ENCODE measurements around the gene MGAT5.

MGAT5 gene

GRCh38 chr2:134407154-134407890 is 153.4 kb downstream of the MGAT5 start:
- DNase-seq = no peak

GRCh38 chr2:134408386-134408785 is 154.5 kb downstream of the MGAT5 start:
- DNase-seq = no peak

- DNase-seq = no peak
These were observed 154.9 kb downstream of the MGAT5 start for GRCh38 chr2:134408791-134409190.

- DNase-seq = no peak
These were observed 156.1 kb downstream of the MGAT5 start for GRCh38 chr2:134410006-134410405.

- no peak for DNase-seq
These were observed 157.0 kb downstream of the MGAT5 start for GRCh38 chr2:134410831-134411231.

- DNase-seq = no peak
These were observed 157.5 kb downstream of the MGAT5 start for GRCh38 chr2:134411279-134411827.

- peak; percentile 74 for DNase-seq
These were observed 158.2 kb downstream of the MGAT5 start for GRCh38 chr2:134411828-134412638.

- DNase-seq = no peak
These were observed 158.7 kb downstream of the MGAT5 start for GRCh38 chr2:134412639-134412999.

GRCh38 chr2:134413430-134413829 is 159.6 kb downstream of the MGAT5 start:
- no peak for DNase-seq

- DNase-seq = no peak
These were observed 160.0 kb downstream of the MGAT5 start for GRCh38 chr2:134413912-134414311.

GRCh38 chr2:134416018-134416417 is 162.1 kb downstream of the MGAT5 start:
- DNase-seq = no peak

- no peak for DNase-seq
These were observed 162.8 kb downstream of the MGAT5 start for GRCh38 chr2:134416637-134417036.

- DNase-seq = no peak
These were observed 164.2 kb downstream of the MGAT5 start for GRCh38 chr2:134417968-134418582.

- no peak for DNase-seq
These were observed 166.4 kb downstream of the MGAT5 start for GRCh38 chr2:134420259-134420658.

GRCh38 chr2:134420920-134421319 is 167.0 kb downstream of the MGAT5 start:
- no peak for DNase-seq

GRCh38 chr2:134421556-134422328 is 167.9 kb downstream of the MGAT5 start:
- no peak for DNase-seq

GRCh38 chr2:134425724-134426496 is 172.0 kb downstream of the MGAT5 start:
- no peak for DNase-seq

GRCh38 chr2:134426721-134427120 is 172.8 kb downstream of the MGAT5 start:
- DNase-seq = no peak

GRCh38 chr2:134429886-134430285 is 176.0 kb downstream of the MGAT5 start:
- no peak for DNase-seq

GRCh38 chr2:134431838-134432434 is 178.1 kb downstream of the MGAT5 start:
- DNase-seq = no peak

- no peak for DNase-seq
These were observed 178.6 kb downstream of the MGAT5 start for GRCh38 chr2:134432435-134432883.

All from stimulated activated CD4-positive, alpha-beta T cell treated with anti-CD3 and anti-CD28 coated beads, Interleukin-1b, Interleukin-23, amount 100 ng/mL, for 48 hours (primary cell).